ENCODE results near the gene CYP2U1.

GRCh38 chr4:107977482-107977881 is 46.1 kb downstream of the CYP2U1 start:
- no peak for TF ChIP-seq CTCF (IDR thresholded peaks at IDR 0.05)
- no peak for TF ChIP-seq POLR2A (IDR thresholded peaks at IDR 0.05)
- TF ChIP-seq POLR2AphosphoS5 (IDR thresholded peaks at IDR 0.05; ENCODE audit: insufficient read depth in 1 of 2, low read depth in 1 of 2) = no peak
